Renal pelvis (tissue), 4 donors: Measurements from ENCODE around the gene SELE. TPM values are rescaled to one million over a fixed set of nuclear protein-coding genes. Genes with fewer than 3 reads are reported as not detected.
"Not testable (repeated sequence)": the region's sequence is repeated elsewhere in the genome, so short reads cannot be mapped to it uniquely, and the experiment has no call there.

Experiments
- DNase-seq: peaks from one replicate; pipeline ENCODE4 v3.0.0-alpha.2; 2013
- polyA plus RNA-seq, 3 donors: library from polyadenylated mRNA; unstranded; fragments of 120-200 nt; gene quantifications; one replicate each; pipeline ENCODE4 v1.2.1, GENCODE V29; 2013; ENCODE audit not compliant: insufficient read length in 3 of 3

SELE gene
- polyA plus RNA-seq, 3 donors: 0.42 to 0.48 (median 0.43) TPM

GRCh38 chr1:169683168-169683567 lies 50.7 kb downstream of the SELE start:
- DNase-seq: not testable (repeated sequence)

- no peak for DNase-seq
Observed at GRCh38 chr1:169682071-169682470, 51.8 kb downstream of the SELE start.

GRCh38 chr1:169681140-169681539 lies 52.7 kb downstream of the SELE start:
- no peak for DNase-seq

- DNase-seq: no peak
Observed at GRCh38 chr1:169680377-169681019, 53.4 kb downstream of the SELE start.

GRCh38 chr1:169679692-169680091 lies 54.2 kb downstream of the SELE start:
- DNase-seq: no peak

- no peak for DNase-seq
Observed at GRCh38 chr1:169676001-169676400, 57.9 kb downstream of the SELE start.

Other genes starting within 250 kb of the SELE start
- 10 to 100 TPM; 15.4 to 20.2 (median 20.2) TPM for gene SLC19A2, start 248.1 kb downstream of the SELE start, polyA plus RNA-seq
- gene F5, start 147.6 kb downstream of the SELE start, polyA plus RNA-seq: 1 to 10 TPM; 4.3 to 7.3 (median 5.3) TPM
- gene SELP, start 104.0 kb downstream of the SELE start, polyA plus RNA-seq: 1 to 10 TPM; 4.9 to 7.1 (median 5.3) TPM
- gene SELL, start 22.5 kb downstream of the SELE start, polyA plus RNA-seq: 1 to 10 TPM; 2.1 to 3.3 (median 3.1) TPM
- gene METTL18, start 60.8 kb upstream of the SELE start, polyA plus RNA-seq: 10 to 100 TPM; 13.5 to 15.2 (median 14.2) TPM
- gene SCYL3, start 159.8 kb upstream of the SELE start, polyA plus RNA-seq: 10 to 100 TPM; 15.9 to 20.3 (median 18.3) TPM